HEK293 (cell line): Measurements from ENCODE around the gene B4GALT1.

ENCODE experiments used
- CTCF ChIP-seq: fragments of 450-650 bp; formaldehyde crosslinking; IDR thresholded peaks from 2 replicates; pipeline ENCODE4 v1.5.1; 2016; ENCODE audit warnings: missing biosample characterization, missing genetic modification characterization
- ZNF146 ChIP-seq: fragments of 450-650 bp; formaldehyde crosslinking; IDR thresholded peaks from 2 replicates; pipeline ENCODE4 v1.5.1; 2016; ENCODE audit warnings: missing biosample characterization, missing genetic modification characterization
- ZNF157 ChIP-seq: fragments of 450-650 bp; formaldehyde crosslinking; IDR thresholded peaks from 2 replicates; pipeline ENCODE4 v1.5.1; 2016; ENCODE audit warnings: missing biosample characterization, missing genetic modification characterization
- ZNF274 ChIP-seq, 2 experiments: fragments of 200-500 bp in 1 of 2; fragments of 450-650 bp in 1 of 2; sonication (Bioruptor generic) in 1 of 2; formaldehyde crosslinking in 1 of 2; IDR thresholded peaks; 2 replicates each; pipeline versions ENCODE4 v1.5.1 to v1.6.1; 2014 to 2016; ENCODE audit warnings: borderline replicate concordance in 1 of 2, inconsistent platforms in 1 of 2, low read length in 1 of 2, missing biosample characterization in 1 of 2, missing genetic modification characterization in 1 of 2
- ZNF398 ChIP-seq: fragments of 450-650 bp; formaldehyde crosslinking; IDR thresholded peaks from 2 replicates; pipeline ENCODE4 v1.5.1; 2017; ENCODE audit warnings: missing biosample characterization, missing genetic modification characterization
- ZXDB ChIP-seq: fragments of 450-650 bp; formaldehyde crosslinking; IDR thresholded peaks from 2 replicates; pipeline ENCODE4 v1.5.1; 2016; ENCODE audit warnings: missing biosample characterization, missing genetic modification characterization

GRCh38 chr9:33157960-33158842, 8.9 kb downstream of the B4GALT1 start:
- TF ChIP-seq ZXDB (tag by site-specific recombination) (no peak), ZNF398 (tag by site-specific recombination) (no peak), ZNF157 (tag by site-specific recombination) (no peak), CTCF (tag by site-specific recombination) (no peak), ZNF146 (tag by site-specific recombination) (no peak), ZNF274 (IDR thresholded peaks at IDR 0.05; ENCODE audit: low read length) (no peak), ZNF274 (tag by site-specific recombination; IDR thresholded peaks at IDR 0.05; ENCODE audit: borderline replicate concordance) (no peak)
